HG02571 (cell line): ENCODE measurements around the gene MAST4.

ENCODE experiments used
- ATAC-seq: cut with Tn5 transposase; IDR thresholded peaks from one replicate; pipeline ENCODE4 v1.9.1; 2021; ENCODE audit warnings: mild to moderate bottlenecking, moderate library complexity; ENCODE audit not compliant: unreplicated experiment

Gene MAST4

DNA sequence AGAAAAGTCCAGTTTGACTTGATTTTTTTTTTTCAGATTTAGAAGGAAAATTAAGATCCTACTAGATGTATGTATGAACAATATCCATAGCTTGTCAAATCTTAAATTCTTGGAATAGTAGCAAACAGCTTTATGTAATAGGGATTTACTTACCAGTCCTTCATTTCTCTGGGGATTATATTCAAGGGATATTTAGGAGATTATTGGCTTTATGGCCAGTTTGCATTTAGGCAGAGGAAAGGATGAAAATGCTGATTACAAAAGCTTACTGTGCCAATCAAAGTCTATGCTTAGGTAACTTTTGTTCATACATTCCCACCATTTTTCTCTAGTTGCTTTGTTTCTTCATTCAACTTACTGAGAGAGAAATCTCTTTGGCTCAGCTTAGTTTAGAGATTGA, 47.9 kb downstream of the MAST4 start:
- ATAC-seq = no peak

DNA sequence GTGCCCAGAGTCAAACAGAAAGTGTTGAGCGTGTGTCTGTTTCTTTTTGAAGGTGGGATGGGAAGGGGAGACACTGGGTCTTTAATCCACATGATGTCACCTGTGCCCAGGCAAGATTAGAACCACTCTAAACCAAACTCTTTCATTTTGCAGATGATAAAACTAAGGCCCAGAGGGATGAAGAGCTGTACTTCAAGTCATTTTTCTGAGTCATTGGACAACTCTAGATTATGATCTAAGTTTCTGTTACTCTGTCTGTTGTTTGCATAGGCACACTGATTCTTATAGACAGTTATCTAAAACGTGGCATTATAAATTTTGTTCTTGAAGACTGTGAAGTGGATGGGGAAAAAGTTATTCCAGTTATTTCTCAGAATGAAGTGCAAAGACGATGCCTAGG, 48.8 kb downstream of the MAST4 start:
- no peak for ATAC-seq

DNA sequence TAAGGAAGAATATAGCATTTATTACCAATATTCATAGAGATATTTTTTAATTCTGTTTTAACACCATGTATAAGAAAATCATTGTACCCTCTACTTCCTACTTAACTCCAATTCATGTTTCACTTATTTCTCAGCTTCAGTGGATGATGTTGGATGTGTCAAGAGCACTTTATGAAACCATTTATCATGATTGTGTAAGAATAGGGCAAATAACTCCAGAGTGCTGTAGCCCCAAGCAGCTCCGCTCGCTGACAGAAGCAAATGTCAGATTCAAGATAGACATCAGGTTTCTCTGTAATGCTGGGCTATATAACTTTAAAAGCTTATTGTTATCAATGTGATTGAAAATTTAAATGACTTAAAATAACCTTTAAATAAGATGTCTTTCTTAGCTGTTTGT, 50.4 kb downstream of the MAST4 start:
- no peak for ATAC-seq

DNA sequence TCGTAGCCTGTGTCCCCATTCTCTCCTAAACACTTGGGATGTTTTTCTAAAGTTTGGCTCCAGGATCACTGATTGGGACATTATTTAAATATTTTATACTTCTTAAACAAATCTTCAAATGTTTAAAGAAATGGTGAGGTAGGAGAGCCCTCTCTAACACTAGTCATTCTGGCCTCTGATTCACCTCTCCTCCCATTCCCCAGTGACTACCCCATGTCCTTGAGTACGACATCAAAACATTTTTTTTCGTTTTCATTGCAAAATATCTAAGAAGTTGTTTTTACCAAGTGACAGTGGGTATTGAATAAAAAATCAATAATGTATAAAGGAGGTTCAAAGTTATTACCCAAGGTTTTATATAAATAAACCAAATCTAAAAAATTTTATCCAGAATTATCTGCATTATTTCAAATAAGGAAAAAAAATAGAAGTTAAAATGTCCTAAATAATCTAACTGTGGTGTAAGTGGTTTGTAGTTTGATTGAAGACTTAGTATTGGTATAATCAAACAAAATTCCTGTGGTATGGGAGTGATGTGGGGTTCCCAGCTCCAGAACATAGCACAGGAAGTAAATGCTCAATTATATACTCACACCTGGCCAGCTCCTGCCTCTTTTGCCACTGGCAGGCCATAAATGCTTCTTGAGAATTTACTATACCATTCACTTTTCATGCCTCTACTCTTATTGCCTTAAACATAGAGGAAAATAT, 51.1 kb downstream of the MAST4 start:
- ATAC-seq = no peak

DNA sequence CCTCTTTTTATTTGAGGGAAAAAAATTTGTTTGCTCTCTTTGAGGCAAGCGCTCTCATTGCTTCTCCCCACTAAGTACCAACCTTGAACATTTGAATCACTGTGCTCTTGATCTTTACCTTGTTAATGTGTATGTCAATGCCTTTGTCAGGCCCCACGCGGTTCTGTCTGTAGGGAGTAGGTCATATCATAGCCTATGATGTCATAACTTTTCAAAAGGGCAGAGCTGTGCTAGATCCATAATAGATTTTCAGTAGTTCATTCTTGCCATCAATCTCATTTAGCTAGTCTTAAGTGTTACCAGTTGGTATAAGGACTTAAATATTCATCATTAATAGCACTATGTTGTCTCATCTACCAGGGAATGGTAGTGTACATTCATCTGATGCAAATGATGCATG, 56.6 kb downstream of the MAST4 start:
- ATAC-seq = no peak

DNA sequence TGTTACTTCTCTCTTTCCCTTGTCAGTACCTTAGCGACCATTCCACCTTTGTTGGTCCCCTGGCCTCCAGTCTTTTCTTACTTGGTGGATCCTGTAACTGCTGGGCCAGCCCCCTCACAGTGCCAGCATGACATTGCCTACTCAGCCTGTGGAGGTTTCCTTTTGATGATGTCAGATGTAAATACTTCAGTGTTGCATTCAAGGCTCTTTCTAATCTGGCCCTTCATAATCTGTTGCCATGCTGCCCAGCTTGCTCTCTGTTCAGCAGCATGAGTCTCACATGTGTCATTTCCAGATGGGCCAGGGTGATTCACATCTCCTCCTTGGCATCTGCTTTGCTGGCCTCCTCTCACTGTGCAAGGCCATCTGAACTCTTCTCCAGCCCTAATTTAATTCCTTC, 57.1 kb downstream of the MAST4 start:
- no peak for ATAC-seq

DNA sequence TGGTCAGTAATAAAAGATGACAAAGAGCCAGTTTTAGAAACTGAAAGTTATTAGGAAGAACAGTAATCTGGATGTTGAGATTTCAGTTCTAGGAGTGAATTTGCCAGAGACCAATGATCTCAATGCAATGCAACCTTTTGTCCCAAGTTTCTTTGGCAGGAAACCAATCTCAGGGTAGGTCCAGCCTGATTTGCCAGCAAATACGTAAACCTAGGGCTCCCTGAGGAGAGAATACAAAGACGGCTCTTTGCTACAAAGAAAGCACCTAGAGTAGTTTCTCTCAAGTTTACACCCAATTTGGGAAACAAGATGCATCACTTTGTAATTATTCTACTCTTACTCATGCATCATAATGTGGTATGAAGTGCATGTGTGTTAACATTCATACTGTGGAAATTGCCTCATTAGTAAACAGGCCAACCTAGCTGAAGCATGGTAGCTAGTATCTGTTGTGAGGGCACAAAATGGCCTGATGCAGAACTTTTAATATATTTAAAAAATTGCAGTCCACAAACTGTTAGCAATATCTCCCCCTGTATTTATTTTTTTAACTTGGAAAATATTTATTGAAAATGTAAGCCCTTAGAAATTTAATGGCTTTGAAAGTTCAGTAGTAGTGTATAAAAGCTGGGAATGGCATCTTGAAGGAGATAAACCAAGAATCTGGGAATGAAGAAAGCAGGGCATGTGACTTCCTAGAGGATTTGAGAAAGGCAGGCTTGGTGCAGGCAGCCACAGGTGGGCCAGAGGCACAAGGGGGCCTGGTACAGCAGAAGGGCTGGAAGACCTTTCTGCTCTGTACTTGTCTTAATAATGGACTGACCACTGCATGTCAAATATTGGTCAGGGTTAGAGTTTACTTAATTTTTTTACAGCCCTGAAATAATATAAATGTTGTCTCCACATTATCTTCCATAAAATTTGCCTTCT, 59.5 kb downstream of the MAST4 start:
- ATAC-seq = no peak

DNA sequence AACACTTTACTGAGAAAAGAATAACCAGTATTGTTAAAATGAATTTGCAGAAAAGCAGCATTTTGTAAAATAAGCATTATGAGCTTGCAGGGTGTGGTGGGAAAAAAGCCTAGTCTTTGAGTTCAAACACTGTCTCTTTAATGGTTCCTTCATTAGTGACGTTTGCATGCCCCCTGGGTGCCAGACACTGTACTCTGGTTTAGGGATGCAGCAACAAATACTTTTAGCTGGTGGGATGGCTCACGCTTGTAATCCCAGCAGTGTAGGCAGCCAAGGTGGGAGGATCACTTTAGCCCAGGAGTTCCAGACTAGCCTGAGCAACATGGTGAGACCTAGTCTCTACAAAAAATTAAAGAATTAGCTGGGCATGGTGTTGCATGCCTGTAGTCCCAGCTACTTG, 62.3 kb downstream of the MAST4 start:
- no peak for ATAC-seq

DNA sequence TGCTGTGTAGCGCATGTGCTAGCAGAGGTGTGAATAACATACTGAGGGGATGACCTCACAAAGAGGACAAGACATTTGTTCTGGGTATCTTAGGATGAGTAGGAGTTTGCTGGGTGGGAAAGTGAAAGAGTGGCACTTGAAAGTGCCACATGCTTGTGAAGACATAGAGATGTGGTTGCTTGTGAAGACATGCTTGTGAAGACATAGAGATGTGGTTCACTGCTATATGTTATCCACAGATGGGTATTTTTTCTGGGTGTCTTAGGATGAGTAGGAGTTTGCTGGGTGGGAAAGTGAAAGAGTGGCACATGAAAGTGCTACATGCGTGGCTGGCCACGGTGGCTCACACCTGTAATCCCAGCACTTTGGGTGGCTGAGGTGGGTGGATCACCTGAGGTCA, 63.6 kb downstream of the MAST4 start:
- ATAC-seq = no peak

DNA sequence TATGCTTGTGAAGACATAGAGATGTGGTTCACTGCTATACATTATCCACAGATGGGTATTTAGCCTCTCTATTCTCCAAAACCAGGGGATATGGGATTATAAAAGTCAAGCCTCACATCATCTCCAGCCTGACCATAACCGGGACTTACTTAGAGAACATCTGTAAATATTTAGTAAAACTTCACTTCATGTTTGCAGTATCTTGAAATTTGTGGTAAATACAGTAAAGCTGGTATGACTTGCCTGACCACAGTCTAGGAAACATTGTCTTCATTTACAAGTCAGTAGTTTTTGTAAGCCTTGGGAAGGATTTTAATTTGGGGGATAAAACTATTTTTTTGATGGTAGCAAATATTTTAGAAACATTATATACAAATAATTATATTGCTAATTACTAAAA, 64.2 kb downstream of the MAST4 start:
- ATAC-seq = no peak

DNA sequence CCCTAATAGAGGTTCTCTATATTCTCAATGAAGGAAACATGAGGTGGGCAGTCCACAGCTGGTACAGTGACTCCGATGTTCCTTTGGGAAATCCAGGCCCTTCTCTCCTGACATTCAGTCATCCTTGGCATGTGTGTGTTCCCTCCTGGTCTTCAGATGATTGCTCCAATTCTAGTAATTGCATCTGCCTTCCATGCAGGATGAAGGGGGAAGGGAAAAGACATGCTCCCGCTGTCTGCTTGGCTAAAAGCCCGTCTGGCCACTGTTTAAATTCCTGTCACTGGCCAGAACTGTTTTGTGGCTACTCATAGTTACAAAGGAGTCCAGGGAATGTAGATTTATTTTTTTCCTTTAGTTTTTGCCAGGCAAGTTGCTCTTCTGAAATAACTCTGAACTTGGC, 65.0 kb downstream of the MAST4 start:
- no peak for ATAC-seq

DNA sequence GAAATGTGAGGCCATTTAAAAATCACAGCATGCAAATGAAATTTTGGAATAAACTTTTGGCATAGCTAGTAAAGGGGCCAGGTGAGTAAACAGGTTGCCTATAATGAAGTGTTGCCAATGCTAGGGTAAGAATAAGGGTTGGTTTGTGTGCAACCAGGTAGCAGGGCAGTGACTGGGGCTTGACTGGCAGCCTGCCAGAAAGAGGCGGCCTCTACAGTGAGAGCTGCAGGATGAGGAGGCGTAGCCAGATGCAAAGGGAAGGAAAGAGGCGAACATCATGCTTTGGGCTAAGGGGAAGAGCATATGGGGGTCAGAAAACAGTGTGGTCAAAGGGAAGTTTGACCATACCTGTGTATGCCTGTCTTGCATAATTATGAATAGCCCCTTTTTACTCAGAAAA, 70.6 kb downstream of the MAST4 start:
- ATAC-seq = no peak

DNA sequence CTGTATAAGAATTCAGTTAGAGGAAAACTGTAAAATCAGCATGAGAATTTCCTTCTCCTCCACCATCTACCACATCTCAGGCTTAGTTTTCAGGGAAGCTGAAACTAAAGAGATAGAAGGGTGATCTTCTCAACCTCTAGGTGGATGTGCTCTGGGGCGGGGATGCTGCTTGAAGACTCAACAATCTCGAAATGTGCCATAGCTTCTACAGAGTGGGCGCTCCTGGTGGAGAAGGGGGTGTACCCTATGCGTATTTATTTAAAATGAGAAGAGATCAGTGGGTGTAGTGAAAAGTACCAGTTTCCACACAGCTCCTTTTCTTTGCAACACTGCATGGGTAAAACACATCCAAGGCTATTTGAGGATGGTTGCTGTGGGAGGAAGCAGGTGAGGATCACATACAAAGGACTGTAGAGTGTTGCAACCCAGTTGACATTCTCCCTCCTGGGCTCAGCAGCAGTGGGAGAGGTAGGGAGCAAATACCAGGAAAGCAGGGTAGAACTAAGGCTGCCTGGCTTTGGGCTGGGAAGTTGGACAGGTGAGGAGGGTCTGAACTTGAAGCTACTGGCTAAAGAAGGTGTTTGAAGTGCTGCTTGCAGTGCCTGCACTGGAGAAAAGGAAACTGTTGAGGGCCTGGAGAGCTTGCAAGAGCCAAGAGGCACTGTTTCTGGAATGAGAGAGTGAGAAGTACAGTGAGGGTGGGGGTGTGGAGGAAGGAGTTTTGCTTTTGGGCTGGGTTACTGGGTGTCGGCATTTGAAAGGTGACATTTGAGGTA, 73.1 kb downstream of the MAST4 start:
- ATAC-seq = no peak

DNA sequence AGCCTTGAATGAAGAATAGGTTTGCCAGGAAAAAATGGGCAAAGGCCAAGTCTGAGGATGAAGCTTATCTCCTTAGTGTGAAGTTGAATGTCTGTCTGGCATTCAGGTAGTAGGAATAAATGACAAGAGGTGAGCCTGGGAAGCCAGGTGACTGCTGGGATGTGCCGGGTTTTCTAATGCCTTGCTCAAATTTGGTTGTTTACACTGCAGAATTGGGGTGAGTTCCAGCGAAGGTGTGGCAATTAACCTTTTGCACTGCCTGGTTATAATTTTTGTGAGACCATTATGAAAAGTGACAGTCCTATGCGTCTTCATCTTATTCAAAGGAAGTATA, 73.6 kb downstream of the MAST4 start:
- ATAC-seq = no peak

DNA sequence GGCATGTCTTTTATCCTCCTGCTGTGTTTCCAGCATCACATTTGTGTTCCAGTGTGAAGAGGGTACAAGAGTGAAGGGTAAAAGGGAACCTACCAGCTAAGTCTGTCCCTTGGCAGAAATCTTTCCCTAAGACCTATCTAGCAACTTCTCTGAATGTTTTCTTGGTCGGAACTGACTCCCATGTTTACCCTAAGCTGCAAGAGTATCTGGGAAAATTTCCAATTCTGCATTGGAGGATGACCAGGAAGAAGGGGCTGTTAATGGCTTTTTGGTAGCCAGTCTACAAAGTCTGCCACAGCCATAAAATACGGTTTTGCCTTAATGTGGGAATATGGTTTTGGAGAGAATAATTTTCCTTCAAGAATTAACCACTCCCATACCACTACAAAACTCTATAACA, 75.1 kb downstream of the MAST4 start:
- ATAC-seq = no peak

DNA sequence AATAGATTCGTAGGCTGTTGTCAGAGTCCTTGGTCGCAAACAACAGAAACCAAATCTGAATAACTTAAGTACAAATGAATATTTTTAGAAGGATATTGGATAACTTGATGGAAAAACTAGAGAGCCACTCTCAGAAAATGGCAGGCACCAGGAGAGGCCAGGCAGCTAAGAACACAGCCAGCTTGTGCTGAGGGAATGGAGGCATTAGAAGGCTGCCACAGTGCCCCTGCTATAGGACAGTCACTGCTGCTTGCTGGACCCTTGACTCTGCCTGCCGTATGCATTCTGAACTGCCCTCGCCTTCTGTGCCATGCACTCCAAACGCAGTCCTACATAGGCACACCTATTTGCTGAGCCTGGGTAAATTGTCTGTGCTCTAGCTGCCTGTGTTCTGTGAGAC, 78.6 kb downstream of the MAST4 start:
- ATAC-seq = no peak

DNA sequence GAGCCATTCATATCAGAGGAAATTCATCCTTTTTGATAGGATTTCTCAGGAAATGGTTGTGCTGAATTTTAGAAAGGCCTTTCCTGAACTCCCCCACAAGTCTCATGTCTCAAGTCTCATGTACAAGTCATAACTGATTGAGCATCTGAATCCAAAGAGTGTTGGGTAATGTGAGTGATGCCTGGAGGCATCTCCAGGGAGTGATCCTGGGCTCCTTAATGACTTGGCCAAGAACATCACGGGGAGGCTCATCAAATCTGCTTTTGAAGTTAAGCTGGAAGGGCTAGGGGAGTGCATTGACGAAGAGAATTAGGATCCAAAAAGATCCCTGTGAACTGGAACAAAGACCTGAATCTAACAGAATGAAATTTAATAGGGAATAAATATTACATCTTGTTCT, 79.2 kb downstream of the MAST4 start:
- ATAC-seq = no peak

DNA sequence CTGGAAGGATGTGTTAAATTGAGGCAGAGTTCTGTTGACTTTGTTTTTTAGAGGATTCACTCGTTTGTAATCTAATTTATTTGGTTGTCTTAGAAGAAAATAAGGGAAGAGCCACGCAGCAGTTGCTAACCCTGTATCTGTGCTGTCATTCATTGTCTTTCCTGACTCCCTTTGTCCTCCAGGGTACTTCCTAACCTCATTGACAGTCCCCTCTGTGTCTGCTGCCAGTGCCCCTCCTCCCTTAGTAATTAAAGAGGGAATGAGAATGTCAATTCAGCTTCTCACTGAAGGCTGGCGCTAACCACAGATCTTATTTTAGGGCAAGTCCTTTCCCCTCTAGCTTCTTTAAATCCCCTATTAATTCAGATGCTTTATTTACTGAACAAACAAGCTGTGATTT, 84.0 kb downstream of the MAST4 start:
- no peak for ATAC-seq

DNA sequence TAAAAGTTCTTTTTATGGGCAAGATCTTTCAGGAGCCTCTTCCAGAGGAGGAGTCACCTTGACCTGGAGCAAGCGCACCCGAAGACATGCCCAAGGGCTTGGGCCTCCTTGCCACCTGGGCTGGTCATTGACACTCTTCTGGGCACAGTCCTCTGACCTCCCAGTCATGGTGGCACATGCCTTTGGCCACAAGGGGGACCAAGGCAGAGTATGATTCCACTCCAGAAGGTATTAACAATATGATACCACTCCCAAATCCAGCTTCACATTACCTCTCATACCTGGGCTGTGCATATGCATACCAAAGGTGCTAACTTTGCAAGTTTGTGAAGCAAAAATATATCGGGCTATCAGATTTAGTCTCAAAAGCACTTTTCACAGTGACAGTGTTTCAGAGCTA, 84.6 kb downstream of the MAST4 start:
- no peak for ATAC-seq

DNA sequence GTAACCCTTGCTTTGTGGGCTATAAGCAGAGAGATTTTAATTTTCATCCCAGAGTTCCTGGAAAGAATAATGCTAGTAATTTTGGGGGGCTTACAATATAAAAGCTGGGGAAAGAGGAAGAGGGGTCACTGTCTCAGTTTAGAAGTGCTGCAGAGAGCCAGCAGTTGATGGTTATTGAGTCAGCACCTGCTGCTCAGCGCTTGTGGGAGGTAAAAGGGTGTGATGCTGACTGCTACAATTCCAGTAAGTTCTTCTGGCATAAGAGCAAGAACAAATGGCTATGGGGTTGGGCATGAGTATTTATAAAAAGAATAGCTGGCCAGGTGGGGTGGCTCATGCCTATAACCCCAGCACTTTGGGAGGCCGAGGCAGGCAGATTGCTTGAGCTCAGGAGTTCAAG, 88.5 kb downstream of the MAST4 start:
- no peak for ATAC-seq

DNA sequence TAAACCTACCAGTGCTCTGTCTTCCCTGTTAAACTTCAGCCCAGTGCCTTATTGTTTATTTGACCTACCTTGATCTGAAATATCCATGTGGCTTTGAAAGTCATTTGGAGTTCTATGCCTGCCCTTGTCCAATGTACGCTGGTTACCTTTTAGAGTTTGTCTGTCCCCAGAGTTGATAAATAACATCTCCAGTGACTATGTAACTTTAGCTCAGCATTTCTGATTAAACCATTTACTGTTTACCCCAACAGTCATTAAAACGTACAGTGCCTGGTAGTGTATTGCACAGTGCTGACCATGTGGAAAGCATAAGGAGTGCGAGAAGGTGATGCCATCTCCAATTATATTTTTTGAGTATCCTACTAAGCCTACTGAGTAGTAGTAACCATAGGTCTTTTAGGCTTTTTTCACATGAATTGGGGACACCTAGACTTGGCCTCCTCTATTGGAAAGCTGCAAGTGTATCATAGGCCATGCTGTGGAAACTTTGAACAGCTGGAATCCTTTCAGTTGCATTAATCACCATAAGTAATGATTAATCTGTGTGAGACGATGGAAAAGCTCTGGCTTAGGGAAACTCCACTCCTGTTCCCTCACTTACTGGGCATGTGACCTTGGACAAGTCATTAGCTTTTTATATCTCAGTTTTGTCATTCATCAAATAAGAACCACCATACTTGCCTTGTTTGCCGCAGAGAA, 93.5 kb downstream of the MAST4 start:
- ATAC-seq = no peak
